Brain microvascular endothelial cell (primary cell): Measurements from ENCODE around the gene SFSWAP.

Experiments used
- DNase-seq: peaks from one replicate; pipeline ENCODE4 v3.0.0-alpha.2; 2020
- H3K27ac ChIP-seq: fragments of 250-450 bp; sonication (Bioruptor Pico); 2 replicates; pipeline ENCODE4 v1.5.1; 2020; ENCODE audit warnings: mild to moderate bottlenecking, moderate library complexity
- H3K27me3 ChIP-seq: fragments of 250-450 bp; sonication (Bioruptor Pico); replicated peaks from 2 replicates; pipeline ENCODE4 v1.5.1; 2020; ENCODE audit warnings: mild to moderate bottlenecking
- H3K36me3 ChIP-seq: fragments of 250-450 bp; sonication (Bioruptor Pico); replicated peaks from 2 replicates; pipeline ENCODE4 v1.5.1; 2020; ENCODE audit warnings: mild to moderate bottlenecking
- H3K4me3 ChIP-seq: 2 replicates; pipeline ENCODE4 v1.5.1; 2011; ENCODE audit warnings: low read depth, mild to moderate bottlenecking, control low read depth, low read length, moderate library complexity
- CTCF ChIP-seq: IDR thresholded peaks from 2 replicates; pipeline ENCODE4 v1.5.1; 2011; ENCODE audit warnings: low read depth, mild to moderate bottlenecking, moderate library complexity, low read length, control low read depth, inconsistent platforms; ENCODE audit errors: missing control alignments
- in situ Hi-C: cut with HindIII; loops from 2 replicates; pipeline ENCODE4 v1.10.0; 2017; ENCODE audit warnings: low sequenced_read_pairs, low pct_ligation_motif_present

The SFSWAP gene

GRCh38 chr12:131766382-131767107 is 55.7 kb downstream of the SFSWAP start:
- no peaks in the 10 kb centered on the region for H3K27me3 ChIP-seq
- in situ Hi-C loops, result no loop called here
- peaks cover 47% of the 10 kb centered on the region for H3K36me3 ChIP-seq
- no peak overlapping the region for H3K27ac ChIP-seq
- no peak for DNase-seq
- H3K4me3 ChIP-seq, result no peak overlapping the region
- no peak for TF ChIP-seq CTCF

- Histone ChIP-seq H3K27me3 (no peaks in the 10 kb centered on the region), H3K36me3 (peaks cover 43% of the 10 kb centered on the region), H3K4me3 (no peak overlapping the region), H3K27ac (no peak overlapping the region)
- TF ChIP-seq CTCF, result no peak
- in situ Hi-C loops, result no loop called here
- DNase-seq, result no peak
Observed at GRCh38 chr12:131770120-131770519, 59.2 kb downstream of the SFSWAP start.

GRCh38 chr12:131771965-131772364 is 61.1 kb downstream of the SFSWAP start:
- in situ Hi-C loops, result no loop called here
- no peak for DNase-seq
- no peaks in the 10 kb centered on the region for H3K27me3 ChIP-seq
- H3K36me3 ChIP-seq, result peaks cover 37% of the 10 kb centered on the region
- H3K4me3 ChIP-seq, result no peak overlapping the region
- TF ChIP-seq CTCF, result no peak
- H3K27ac ChIP-seq, result no peak overlapping the region

GRCh38 chr12:131773582-131774221 is 62.8 kb downstream of the SFSWAP start:
- H3K27ac ChIP-seq, result no peak overlapping the region

GRCh38 chr12:131774576-131775391 is 63.9 kb downstream of the SFSWAP start:
- no peak overlapping the region for H3K4me3 ChIP-seq
- peaks cover 37% of the 10 kb centered on the region for H3K36me3 ChIP-seq
- no peak for DNase-seq
- no peak for TF ChIP-seq CTCF
- H3K27me3 ChIP-seq, result no peaks in the 10 kb centered on the region
- in situ Hi-C loops, result no loop called here
- no peak overlapping the region for H3K27ac ChIP-seq

More at GRCh38 chr12:131773582-131774221, 62.8 kb downstream of the SFSWAP start:
- no peak overlapping the region for H3K4me3 ChIP-seq
- TF ChIP-seq CTCF, result no peak
- in situ Hi-C loops, result no loop called here
- H3K36me3 ChIP-seq, result peaks cover 38% of the 10 kb centered on the region
- H3K27me3 ChIP-seq, result no peaks in the 10 kb centered on the region
- no peak for DNase-seq
